ENCODE results near the gene UPB1. TPM values are rescaled to one million over a fixed set of nuclear protein-coding genes. Genes with fewer than 3 reads are reported as not detected.

Gene UPB1
- total RNA-seq, 1 donor from 2014 or later = 1.3 TPM

DNA sequence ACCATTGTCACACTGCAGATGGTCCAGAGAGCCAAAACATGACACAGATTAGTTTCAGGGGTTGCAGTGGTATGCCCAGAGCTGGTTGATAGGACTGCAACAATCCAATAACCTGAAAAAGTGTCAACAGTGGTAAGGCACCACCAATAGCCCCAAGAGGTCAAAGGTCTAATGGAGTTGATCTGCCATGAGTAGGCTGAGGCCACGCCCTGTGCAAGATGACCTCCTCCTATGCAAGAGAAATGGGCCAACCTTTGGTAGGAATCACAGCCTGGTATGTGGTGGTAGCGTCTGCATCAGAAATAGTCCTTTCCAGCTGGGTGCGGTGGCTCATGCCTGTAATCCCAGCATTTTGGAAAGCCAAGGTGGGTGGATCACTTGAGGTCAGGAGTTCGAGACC is 40.2 kb downstream of the UPB1 start:
- Mint-ChIP-seq H3K27me3 (ENCODE audit: low read depth) (no peaks in the 10 kb centered on the region), H3K4me3 (no peak overlapping the region), H3K4me1 (peaks cover 11% of the 10 kb centered on the region), H3K27ac (no peak overlapping the region), H3K9me3 (no peaks in the 10 kb centered on the region), H3K36me3 (peaks cover 4% of the 10 kb centered on the region)
- no peak for DNase-seq (ENCODE audit: low spot score in 2 of 2, unreplicated experiment in 2 of 2)
- TF ChIP-seq, protein P1, sequence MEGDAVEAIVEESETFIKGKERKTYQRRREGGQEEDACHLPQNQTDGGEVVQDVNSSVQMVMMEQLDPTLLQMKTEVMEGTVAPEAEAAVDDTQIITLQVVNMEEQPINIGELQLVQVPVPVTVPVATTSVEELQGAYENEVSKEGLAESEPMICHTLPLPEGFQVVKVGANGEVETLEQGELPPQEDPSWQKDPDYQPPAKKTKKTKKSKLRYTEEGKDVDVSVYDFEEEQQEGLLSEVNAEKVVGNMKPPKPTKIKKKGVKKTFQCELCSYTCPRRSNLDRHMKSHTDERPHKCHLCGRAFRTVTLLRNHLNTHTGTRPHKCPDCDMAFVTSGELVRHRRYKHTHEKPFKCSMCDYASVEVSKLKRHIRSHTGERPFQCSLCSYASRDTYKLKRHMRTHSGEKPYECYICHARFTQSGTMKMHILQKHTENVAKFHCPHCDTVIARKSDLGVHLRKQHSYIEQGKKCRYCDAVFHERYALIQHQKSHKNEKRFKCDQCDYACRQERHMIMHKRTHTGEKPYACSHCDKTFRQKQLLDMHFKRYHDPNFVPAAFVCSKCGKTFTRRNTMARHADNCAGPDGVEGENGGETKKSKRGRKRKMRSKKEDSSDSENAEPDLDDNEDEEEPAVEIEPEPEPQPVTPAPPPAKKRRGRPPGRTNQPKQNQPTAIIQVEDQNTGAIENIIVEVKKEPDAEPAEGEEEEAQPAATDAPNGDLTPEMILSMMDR (IDR thresholded peaks at IDR 0.05; ENCODE audit: unreplicated experiment) = no peak

DNA sequence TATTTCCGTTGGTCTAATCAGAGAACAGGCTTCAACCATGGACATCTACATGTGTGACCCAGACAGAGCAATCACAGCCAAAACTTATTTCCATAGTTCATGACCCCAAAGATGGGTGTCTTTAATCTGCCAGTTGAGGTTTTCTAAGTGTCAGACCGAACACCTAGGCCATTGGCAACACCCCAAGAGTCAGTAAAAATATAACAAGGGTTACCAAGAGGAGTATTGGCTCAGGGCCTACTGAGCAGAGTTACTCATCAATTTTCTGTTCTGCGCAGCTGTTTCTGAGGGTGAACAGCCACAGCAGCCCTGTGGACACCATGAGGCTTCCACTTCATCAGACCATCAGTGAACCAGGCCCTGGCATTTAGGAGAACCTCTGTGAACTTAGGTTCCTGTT is 41.0 kb downstream of the UPB1 start:
- Mint-ChIP-seq H3K4me3 (no peak overlapping the region), H3K36me3 (peaks cover 8% of the 10 kb centered on the region), H3K27ac (no peak overlapping the region), H3K9me3 (no peaks in the 10 kb centered on the region), H3K27me3 (ENCODE audit: low read depth) (no peaks in the 10 kb centered on the region), H3K4me1 (peaks cover 11% of the 10 kb centered on the region)
- TF ChIP-seq, protein P1 (IDR thresholded peaks at IDR 0.05; ENCODE audit: unreplicated experiment) = no peak
- no peak for DNase-seq (ENCODE audit: low spot score in 2 of 2, unreplicated experiment in 2 of 2)

DNA sequence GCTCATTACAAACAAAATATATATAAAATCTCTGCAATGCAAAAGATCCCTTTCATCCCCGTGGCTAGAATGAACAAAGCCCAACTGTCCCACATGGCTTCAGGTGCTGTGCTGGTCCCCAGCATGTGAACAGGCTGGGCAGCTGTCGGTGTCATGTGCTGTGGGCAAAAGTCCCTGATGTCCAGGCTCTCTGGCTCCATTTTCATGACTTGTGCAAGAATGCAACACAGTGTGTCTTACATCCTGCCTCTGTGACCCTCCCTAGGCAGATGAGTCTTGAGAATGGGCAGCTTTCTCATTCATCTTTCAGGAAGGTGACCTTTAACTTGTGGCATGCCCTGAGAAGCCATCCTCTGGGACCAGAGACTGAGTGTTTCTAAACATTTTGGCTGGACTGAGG is 45.3 kb downstream of the UPB1 start:
- Mint-ChIP-seq H3K4me1 (no peaks in the 10 kb centered on the region), H3K4me3 (no peak overlapping the region), H3K27me3 (ENCODE audit: low read depth) (no peaks in the 10 kb centered on the region), H3K36me3 (peaks cover 8% of the 10 kb centered on the region), H3K27ac (no peak overlapping the region), H3K9me3 (no peaks in the 10 kb centered on the region)
- no peak for DNase-seq (ENCODE audit: low spot score in 2 of 2, unreplicated experiment in 2 of 2)
- TF ChIP-seq, protein P1 (IDR thresholded peaks at IDR 0.05; ENCODE audit: unreplicated experiment) = no peak

DNA sequence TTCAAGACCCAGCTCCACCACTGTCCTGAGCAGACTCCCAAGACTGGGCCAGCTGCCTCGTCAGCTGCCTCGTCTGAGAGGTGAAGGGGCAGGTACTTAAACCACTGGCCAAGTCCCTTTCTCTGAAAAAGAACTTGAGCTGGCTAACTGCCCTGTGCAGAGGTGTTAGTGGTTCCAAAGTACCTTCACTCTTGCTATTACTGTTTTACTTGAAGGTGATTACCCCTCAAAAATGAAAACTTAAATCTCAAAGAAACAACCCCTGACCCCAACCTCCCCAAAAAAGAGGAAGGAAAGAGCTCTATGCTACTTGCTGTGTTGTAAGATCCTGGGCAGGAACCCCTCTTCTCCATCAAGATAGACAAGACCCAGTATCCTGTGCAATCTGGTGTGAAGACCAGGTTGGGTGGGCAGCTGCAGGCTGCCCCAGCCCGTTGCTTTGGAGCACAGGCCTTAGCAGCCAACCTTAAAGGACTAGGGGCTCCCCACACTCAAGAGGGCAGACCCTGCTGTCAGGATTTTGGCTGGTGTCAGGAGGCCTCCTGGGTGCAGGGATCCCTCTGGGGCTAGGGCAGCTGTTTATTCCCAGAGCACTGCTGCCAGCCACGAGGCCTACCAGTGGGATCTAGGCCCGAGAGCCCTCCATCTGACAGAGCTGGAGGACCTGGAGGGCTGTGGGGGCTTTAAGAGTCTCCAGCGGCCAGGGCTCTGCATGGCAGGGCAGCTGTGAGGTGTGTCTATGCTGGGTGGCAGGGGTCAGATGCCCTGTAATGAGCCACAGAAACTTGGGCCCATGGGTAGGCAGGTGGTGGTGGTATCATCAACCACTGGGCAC is 46.8 kb downstream of the UPB1 start:
- DNase-seq (ENCODE audit: low spot score in 2 of 2, unreplicated experiment in 2 of 2) = no peak
- H3K27me3 Mint-ChIP-seq (ENCODE audit: low read depth) = no peaks in the 10 kb centered on the region
- no peaks in the 10 kb centered on the region for H3K9me3 Mint-ChIP-seq
- TF ChIP-seq, protein P1 (IDR thresholded peaks at IDR 0.05; ENCODE audit: unreplicated experiment) = no peak
- H3K4me1 Mint-ChIP-seq = no peaks in the 10 kb centered on the region
- H3K27ac Mint-ChIP-seq = no peak overlapping the region
- peaks cover 17% of the 10 kb centered on the region for H3K36me3 Mint-ChIP-seq
- no peak overlapping the region for H3K4me3 Mint-ChIP-seq

DNA sequence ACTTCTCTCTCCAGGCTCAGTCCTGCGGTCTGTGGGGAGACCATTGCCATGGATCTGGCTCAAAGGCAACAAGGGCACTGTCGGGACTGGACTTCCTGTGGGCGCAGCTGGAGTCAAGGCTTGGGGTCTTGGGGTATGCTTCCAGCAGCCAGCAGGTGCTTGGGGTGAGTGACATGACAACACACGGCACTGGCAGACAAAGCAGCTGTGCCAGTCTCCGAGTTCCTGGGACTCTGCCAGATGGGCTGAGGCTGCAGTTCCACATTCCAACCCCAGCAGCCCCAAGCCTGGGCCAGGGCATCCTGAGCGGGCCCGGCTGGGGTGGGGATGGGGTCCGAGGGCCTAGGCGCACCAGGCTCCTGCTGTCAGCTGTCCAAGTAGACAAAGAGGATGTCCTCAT is 47.5 kb downstream of the UPB1 start:
- Mint-ChIP-seq H3K4me1 (no peaks in the 10 kb centered on the region), H3K9me3 (no peaks in the 10 kb centered on the region), H3K36me3 (peaks cover 22% of the 10 kb centered on the region), H3K4me3 (no peak overlapping the region), H3K27me3 (ENCODE audit: low read depth) (no peaks in the 10 kb centered on the region), H3K27ac (no peak overlapping the region)
- no peak for DNase-seq (ENCODE audit: low spot score in 2 of 2, unreplicated experiment in 2 of 2)
- TF ChIP-seq, protein P1 (IDR thresholded peaks at IDR 0.05; ENCODE audit: unreplicated experiment) = no peak

All from mesothelial cell of epicardium (in vitro differentiated cells).